IMR-90 (cell line): ENCODE results near the gene ZFAND2B. TPM values are rescaled to one million over a fixed set of nuclear protein-coding genes. Genes with fewer than 3 reads are reported as not detected.

ENCODE experiments used
- ATAC-seq: fragments of 200-7000 bp; cut with Tn5 transposase; 2 replicates; pipeline ENCODE4 v1.9.1; 2020; ENCODE audit warnings: low read depth, mild to moderate bottlenecking, moderate library complexity
- BruUV-seq: library from RNA; stranded (reverse); fragments of 400-500 nt; replicated peaks from 2 replicates; lab custom pipeline; 2021; lab: Mats Ljungman, UMichigan
- CTCF ChIA-PET: fragments of 300-600 bp; formaldehyde crosslinking; extraction: SDS; loops from one replicate; lab custom pipeline; 2021; ENCODE audit warnings: antibody characterized with exemption; lab: Yijun Ruan, JAX
- POLR2A ChIA-PET: fragments of 300-600 bp; sonication (Branson Sonifier 250); formaldehyde crosslinking; loops from one replicate; lab custom pipeline; 2022; ENCODE audit warnings: antibody characterized with exemption; ENCODE audit not compliant: unreplicated experiment; lab: Charles Lee
- DNase-seq: peaks from one replicate; pipeline ENCODE4 v3.0.0; 2013
- H2AFZ ChIP-seq: replicated peaks from 2 replicates; pipeline ENCODE3; 2013; ENCODE audit warnings: low read length, mild to moderate bottlenecking; ENCODE audit not compliant: poor library complexity
- H2AK5ac ChIP-seq: 2 replicates; pipeline ENCODE4 v1.6.1; 2013; ENCODE audit warnings: low read depth, low read length, inconsistent platforms
- H2AK9ac ChIP-seq: replicated peaks from 2 replicates; pipeline ENCODE3; 2013; ENCODE audit warnings: mild to moderate bottlenecking, low read depth, low read length, moderate library complexity; ENCODE audit not compliant: poor library complexity
- H2BK120ac ChIP-seq: 2 replicates; pipeline ENCODE4 v1.6.1; 2013; ENCODE audit warnings: low read depth, low read length, inconsistent platforms
- H2BK15ac ChIP-seq: 3 replicates; pipeline ENCODE4 v1.6.1; 2013; ENCODE audit warnings: low read depth, low read length, inconsistent platforms
- H2BK20ac ChIP-seq: 2 replicates; pipeline ENCODE4 v1.6.1; 2013; ENCODE audit warnings: low read depth, mild to moderate bottlenecking, inconsistent platforms, low read length, moderate library complexity
- H2BK5ac ChIP-seq: 2 replicates; pipeline ENCODE4 v1.6.1; 2013; ENCODE audit warnings: mild to moderate bottlenecking, low read depth, low read length, inconsistent platforms; ENCODE audit not compliant: poor library complexity, severe bottlenecking
- H3K14ac ChIP-seq: replicated peaks from 2 replicates; pipeline ENCODE4 v1.6.1; 2013; ENCODE audit warnings: low read depth, low read length, inconsistent platforms
- H3K18ac ChIP-seq: 2 replicates; pipeline ENCODE4 v1.6.1; 2013; ENCODE audit warnings: low read depth, low read length, control low read depth
- H3K23ac ChIP-seq: 2 replicates; pipeline ENCODE4 v1.6.1; 2013; ENCODE audit warnings: low read depth, low read length, inconsistent platforms
- H3K27ac ChIP-seq: 2 replicates; pipeline ENCODE4 v1.5.1; 2013; ENCODE audit warnings: mild to moderate bottlenecking, control low read depth, low read length; ENCODE audit not compliant: insufficient read depth
- H3K27me3 ChIP-seq: 2 replicates; pipeline ENCODE4 v1.6.1; 2013; ENCODE audit warnings: low read length; ENCODE audit not compliant: control insufficient read depth, insufficient read depth
- H3K36me3 ChIP-seq: 2 replicates; pipeline ENCODE4 v1.6.1; 2013; ENCODE audit warnings: low read length, mixed read lengths; ENCODE audit not compliant: control insufficient read depth, insufficient read depth
- H3K4ac ChIP-seq: 2 replicates; pipeline ENCODE4 v1.6.1; 2013; ENCODE audit warnings: low read depth, low read length, inconsistent platforms
- H3K4me1 ChIP-seq: 2 replicates; pipeline ENCODE4 v1.6.1; 2013; ENCODE audit warnings: low read length, mixed read lengths; ENCODE audit not compliant: control insufficient read depth, insufficient read depth
- H3K4me2 ChIP-seq: 2 replicates; pipeline ENCODE4 v1.6.1; 2013; ENCODE audit warnings: low read depth, mild to moderate bottlenecking, control low read depth, low read length, moderate library complexity
- H3K4me3 ChIP-seq: 2 replicates; pipeline ENCODE4 v1.5.1; 2013; ENCODE audit warnings: low read depth, mild to moderate bottlenecking, control low read depth, low read length, moderate library complexity; ENCODE audit not compliant: insufficient read depth
- H3K56ac ChIP-seq: 2 replicates; pipeline ENCODE4 v1.6.1; 2013; ENCODE audit warnings: low read length, inconsistent platforms; ENCODE audit not compliant: insufficient read depth; ENCODE audit errors: extremely low read depth
- H3K79me1 ChIP-seq, 2 experiments: 2 replicates each; pipeline ENCODE4 v1.6.1; 2013; ENCODE audit warnings: low read length in 2 of 2, inconsistent platforms in 1 of 2, low read depth in 1 of 2
- H3K9ac ChIP-seq: 2 replicates; pipeline ENCODE4 v1.6.1; 2013; ENCODE audit warnings: low read depth, low read length, control low read depth
- H3K9me1 ChIP-seq: 2 replicates; pipeline ENCODE4 v1.6.1; 2013; ENCODE audit warnings: low read length, inconsistent platforms; ENCODE audit not compliant: insufficient read depth
- H3K9me3 ChIP-seq: 2 replicates; pipeline ENCODE4 v1.6.1; 2013; ENCODE audit warnings: low read length; ENCODE audit not compliant: control insufficient read depth, insufficient read depth
- H4K20me1 ChIP-seq: 2 replicates; pipeline ENCODE4 v1.6.1; 2013; ENCODE audit warnings: low read length, inconsistent platforms; ENCODE audit not compliant: insufficient read depth
- H4K5ac ChIP-seq: 2 replicates; pipeline ENCODE4 v1.6.1; 2013; ENCODE audit warnings: mild to moderate bottlenecking, low read depth, low read length, control low read depth
- H4K8ac ChIP-seq, 2 experiments: 2 replicates each; pipeline ENCODE4 v1.6.1; 2013; ENCODE audit warnings: low read depth in 2 of 2, low read length in 2 of 2, control low read depth in 1 of 2, inconsistent platforms in 1 of 2
- H4K91ac ChIP-seq: 2 replicates; pipeline ENCODE4 v1.6.1; 2013; ENCODE audit warnings: low read depth, low read length, inconsistent platforms; ENCODE audit not compliant: insufficient read depth
- BHLHE40 ChIP-seq: fragments of 150-350 bp; IDR thresholded peaks from 2 replicates; pipeline ENCODE4 v1.6.1; 2016; ENCODE audit warnings: mild to moderate bottlenecking, low read depth, low read length
- CEBPB ChIP-seq: IDR thresholded peaks from 2 replicates; pipeline ENCODE4 v1.6.1; 2012; ENCODE audit warnings: low read depth, low read length, improper control_type of control experiment
- CHD1 ChIP-seq: IDR thresholded peaks from 2 replicates; pipeline ENCODE4 v1.6.1; 2012; ENCODE audit warnings: low read depth, low read length, improper control_type of control experiment
- CTCF ChIP-seq: conservative IDR thresholded peaks from 2 replicates; pipeline ENCODE4 v1.5.1; 2012; ENCODE audit warnings: mild to moderate bottlenecking, low read depth, low read length, improper control_type of control experiment
- ELK1 ChIP-seq: fragments of 150-350 bp; IDR thresholded peaks from 2 replicates; pipeline ENCODE4 v1.6.1; 2016; ENCODE audit warnings: low read depth, mild to moderate bottlenecking, low read length, moderate library complexity, borderline replicate concordance
- FOS ChIP-seq: fragments of 150-350 bp; IDR thresholded peaks from 2 replicates; pipeline ENCODE4 v1.6.1; 2016; ENCODE audit warnings: low read depth, low read length
- MAFK ChIP-seq: IDR thresholded peaks from 2 replicates; pipeline ENCODE4 v1.6.1; 2012; ENCODE audit warnings: low read depth, low read length, improper control_type of control experiment
- MAZ ChIP-seq: IDR thresholded peaks from 2 replicates; pipeline ENCODE4 v1.6.1; 2012; ENCODE audit warnings: low read depth, mild to moderate bottlenecking, low read length, improper control_type of control experiment, moderate library complexity, borderline replicate concordance
- MXI1 ChIP-seq: IDR thresholded peaks from 2 replicates; pipeline ENCODE4 v1.6.1; 2012; ENCODE audit warnings: low read depth, mild to moderate bottlenecking, low read length, moderate library complexity, borderline replicate concordance
- NFE2L2 ChIP-seq: fragments of 150-350 bp; IDR thresholded peaks from 2 replicates; pipeline ENCODE4 v1.6.1; 2016; ENCODE audit warnings: low read depth, mild to moderate bottlenecking, low read length
- POLR2A ChIP-seq: IDR thresholded peaks from 2 replicates; pipeline ENCODE4 v1.6.1; 2012; ENCODE audit warnings: mild to moderate bottlenecking, low read depth, low read length
- RCOR1 ChIP-seq: IDR thresholded peaks from 2 replicates; pipeline ENCODE4 v1.6.1; 2012; ENCODE audit warnings: mild to moderate bottlenecking, low read length, improper control_type of control experiment; ENCODE audit not compliant: insufficient replicate concordance
- RFX5 ChIP-seq: IDR thresholded peaks from 2 replicates; pipeline ENCODE4 v1.8.0; 2012; ENCODE audit warnings: low read depth, mild to moderate bottlenecking, low read length, moderate library complexity
- SMC3 ChIP-seq: fragments of 150-350 bp; IDR thresholded peaks from 2 replicates; pipeline ENCODE4 v1.6.1; 2016; ENCODE audit warnings: low read depth, mild to moderate bottlenecking, antibody characterized with exemption, low read length, moderate library complexity
- USF2 ChIP-seq: fragments of 150-350 bp; IDR thresholded peaks from 2 replicates; pipeline ENCODE4 v1.6.1; 2017; ENCODE audit warnings: mild to moderate bottlenecking, antibody characterized with exemption, low read length, low read depth
- WGBS, 2 experiments: methylation state at CpG; one replicate each; pipeline versions ENCODE4 v1.1.5 to v1.1.7; 2013; ENCODE audit warnings: missing lambda C conversion rate in 2 of 2; ENCODE audit not compliant: insufficient read length in 1 of 2; ENCODE audit errors: extremely low coverage in 2 of 2; 5-methylcytosine and 5-hydroxymethylcytosine counted together
- dilution Hi-C: fragments of 300-500 bp; cut with HindIII; formaldehyde crosslinking; loops from one replicate; pipeline ENCODE4 v1.14.3; 2018; ENCODE audit warnings: low sequenced_read_pairs; ENCODE audit not compliant: unreplicated experiment
- in situ Hi-C: fragments of 300-500 bp; cut with MboI; formaldehyde crosslinking; loops from 3 replicates; pipeline ENCODE4 v1.14.3; 2019; ENCODE audit warnings: low sequenced_read_pairs, inconsistent platforms, mixed read lengths
- intact Hi-C: fragments of 100-400 bp; cut with micrococcal nuclease; formaldehyde crosslinking; loops from 2 replicates; pipeline ENCODE4 v1.10.0; 2022
- polyA plus RNA-seq, 3 experiments: library from polyadenylated mRNA; depleted of rRNA; stranded (reverse); fragments of >200 nt; gene quantifications; 2 replicates each; pipeline ENCODE4 v1.2.3, GENCODE V29; 2012; ENCODE audit warnings: low replicate concordance in 1 of 3
- total RNA-seq: library from RNA; depleted of rRNA; stranded (reverse); fragments of >200 nt; gene quantifications from 2 replicates; pipeline ENCODE4 v1.2.3, GENCODE V29; 2012

Gene ZFAND2B
- total and polyA plus RNA-seq, 2 of the 4 experiments (the other 2 are of a cell fraction) = 25.5 to 38.3 TPM

- Histone ChIP-seq H3K9me1 (peaks cover 6% of the 10 kb centered on the region), H2BK5ac (no peak overlapping the region), H3K14ac (no peak overlapping the region), H3K9me3 (no peaks in the 10 kb centered on the region), H2AFZ (no peak overlapping the region), H2BK120ac (no peak overlapping the region), H4K91ac (no peak overlapping the region), H3K56ac (no peak overlapping the region), H4K20me1 (peaks cover 8% of the 10 kb centered on the region), H3K4me2 (no peak overlapping the region), H3K4me3 (no peak overlapping the region), H2BK20ac (no peak overlapping the region), H3K36me3 (peaks cover 58% of the 10 kb centered on the region), H2AK5ac (no peak overlapping the region), H3K9ac (no peak overlapping the region), H2AK9ac (no peak overlapping the region), H4K5ac (no peak overlapping the region), H3K4ac (no peak overlapping the region), H3K79me1 (peaks cover 8 to 20% of the 10 kb centered on the region in 2 experiments; a peak in 3 of 4 replicates), H3K27ac (no peak overlapping the region), H4K8ac (no peak overlapping the region), H3K23ac (no peak overlapping the region), H3K18ac (no peak overlapping the region), H3K4me1 (peaks cover 5% of the 10 kb centered on the region; the same call in 1 of the 2 replicates), H2BK15ac (no peak overlapping the region), H3K27me3 (no peaks in the 10 kb centered on the region)
- BruUV-seq = no TSS peak
- CTCF ChIA-PET = no interaction called here
- dilution Hi-C loops (no loop called here), intact Hi-C loops (no loop called here), in situ Hi-C loops (no loop called here)
- TF ChIP-seq RCOR1 (no peak), CEBPB (no peak), FOS (no peak), CHD1 (no peak), MAZ (no peak), CTCF (no peak), RFX5 (no peak), ELK1 (no peak), SMC3 (no peak), MAFK (no peak), NFE2L2 (no peak), USF2 (no peak), MXI1 (no peak), BHLHE40 (no peak), POLR2A (no peak)
- POLR2A ChIA-PET = no interaction called here
- DNase-seq (no peak), ATAC-seq (no peak)
- no CpG with 5 or more reads among the region's 19 CpGs for WGBS, 2 experiments
These were observed 14.2 kb downstream of the ZFAND2B start for GRCh38 chr2:219220652-219221402.
